ENCODE measurements around the gene TMEM168.
"Not testable (repeated sequence)": the region's sequence is repeated elsewhere in the genome, so short reads cannot be mapped to it uniquely, and the experiment has no call there.

Gene TMEM168

GRCh38 chr7:112731324-112731723 lies 58.9 kb downstream of the TMEM168 start:
- H3K9ac ChIP-seq (ENCODE audit: low read length); H3K14ac ChIP-seq (ENCODE audit: low read length); H3K4me3 ChIP-seq (ENCODE audit: low read depth, low read length); H3K27me3 ChIP-seq (ENCODE audit: insufficient read depth, low read length); H2AFZ ChIP-seq (ENCODE audit: insufficient read depth, low read length, poor library complexity); H3K4ac ChIP-seq (ENCODE audit: low read depth, low read length); H4K12ac ChIP-seq (ENCODE audit: low read depth, low read length); H4K91ac ChIP-seq (ENCODE audit: low read depth, low read length); H3K18ac ChIP-seq (ENCODE audit: low read length); H2BK12ac ChIP-seq (ENCODE audit: low read length); H2BK5ac ChIP-seq (ENCODE audit: low read depth, low read length, poor library complexity); H3K79me2 ChIP-seq (ENCODE audit: control insufficient read depth, insufficient read depth, low read length, poor library complexity); H3K4me2 ChIP-seq (ENCODE audit: low read length); DNase-seq; H3K4me1 ChIP-seq (ENCODE audit: control insufficient read depth in 1 of 2, insufficient read depth in 2 of 2, low read length in 2 of 2); H4K8ac ChIP-seq (ENCODE audit: low read depth, low read length); H3K79me1 ChIP-seq (ENCODE audit: low read length); H3K36me3 ChIP-seq (ENCODE audit: control insufficient read depth in 1 of 2, insufficient read depth in 2 of 2, low read length in 2 of 2); H3K27ac ChIP-seq (ENCODE audit: low read depth, low read length); H2BK120ac ChIP-seq (ENCODE audit: insufficient read depth, low read length, poor library complexity); H3K9me3 ChIP-seq (ENCODE audit: insufficient read depth, low read depth, low read length); H2AK5ac ChIP-seq (ENCODE audit: low read length); H3K23ac ChIP-seq (ENCODE audit: low read length): not testable (repeated sequence)
- WGBS (ENCODE audit: extremely low coverage, insufficient coverage, insufficient read length) = no CpG with 5 or more reads among the region's 2 CpGs

GRCh38 chr7:112726076-112726475 lies 64.1 kb downstream of the TMEM168 start:
- Histone ChIP-seq H3K14ac (ENCODE audit: low read length) (no peak overlapping the region), H2AFZ (ENCODE audit: insufficient read depth, low read length, poor library complexity) (no peak overlapping the region), H3K79me2 (ENCODE audit: control insufficient read depth, insufficient read depth, low read length, poor library complexity) (no peaks in the 10 kb centered on the region), H2BK5ac (ENCODE audit: low read depth, low read length, poor library complexity) (no peak overlapping the region), H2BK120ac (ENCODE audit: insufficient read depth, low read length, poor library complexity) (no peak overlapping the region), H2BK12ac (ENCODE audit: low read length) (no peak overlapping the region), H3K9me3 (ENCODE audit: insufficient read depth, low read depth, low read length) (no peaks in the 10 kb centered on the region), H4K91ac (ENCODE audit: low read depth, low read length) (no peak overlapping the region), H3K4me2 (ENCODE audit: low read length) (no peak overlapping the region), H4K12ac (ENCODE audit: low read depth, low read length) (no peak overlapping the region), H3K4me3 (ENCODE audit: low read depth, low read length) (no peak overlapping the region), H3K18ac (ENCODE audit: low read length) (no peak overlapping the region), H3K27me3 (ENCODE audit: insufficient read depth, low read length) (no peaks in the 10 kb centered on the region), H4K8ac (ENCODE audit: low read depth, low read length) (no peak overlapping the region), H2AK5ac (ENCODE audit: low read length) (no peak overlapping the region), H3K4me1 (ENCODE audit: control insufficient read depth in 1 of 2, insufficient read depth in 2 of 2, low read length in 2 of 2) (no peaks in the 10 kb centered on the region), H3K23ac (ENCODE audit: low read length) (no peak overlapping the region), H3K9ac (ENCODE audit: low read length) (no peak overlapping the region), H3K36me3 (ENCODE audit: control insufficient read depth in 1 of 2, insufficient read depth in 2 of 2, low read length in 2 of 2) (no peaks in the 10 kb centered on the region), H3K79me1 (ENCODE audit: low read length) (no peaks in the 10 kb centered on the region), H3K27ac (ENCODE audit: low read depth, low read length) (no peak overlapping the region), H3K4ac (ENCODE audit: low read depth, low read length) (no peak overlapping the region)
- no peak for DNase-seq
- no CpG with 5 or more reads among the region's 3 CpGs for WGBS (ENCODE audit: extremely low coverage, insufficient coverage, insufficient read length)

GRCh38 chr7:112723416-112723815 lies 66.8 kb downstream of the TMEM168 start:
- no peak overlapping the region for H2AFZ ChIP-seq (ENCODE audit: insufficient read depth, low read length, poor library complexity)
- H3K4me1 ChIP-seq (ENCODE audit: control insufficient read depth in 1 of 2, insufficient read depth in 2 of 2, low read length in 2 of 2) = no peaks in the 10 kb centered on the region
- H3K18ac ChIP-seq (ENCODE audit: low read length) = no peak overlapping the region
- no peak overlapping the region for H3K4me3 ChIP-seq (ENCODE audit: low read depth, low read length)
- H3K79me2 ChIP-seq (ENCODE audit: control insufficient read depth, insufficient read depth, low read length, poor library complexity) = no peaks in the 10 kb centered on the region
- H2BK5ac ChIP-seq (ENCODE audit: low read depth, low read length, poor library complexity) = no peak overlapping the region
- no peak overlapping the region for H3K4me2 ChIP-seq (ENCODE audit: low read length)
- no CpG with 5 or more reads among the region's 4 CpGs for WGBS (ENCODE audit: extremely low coverage, insufficient coverage, insufficient read length)
- no peak overlapping the region for H4K12ac ChIP-seq (ENCODE audit: low read depth, low read length)
- no peak overlapping the region for H3K4ac ChIP-seq (ENCODE audit: low read depth, low read length)
- H4K91ac ChIP-seq (ENCODE audit: low read depth, low read length) = no peak overlapping the region
- H2BK12ac ChIP-seq (ENCODE audit: low read length) = no peak overlapping the region
- no peaks in the 10 kb centered on the region for H3K36me3 ChIP-seq (ENCODE audit: control insufficient read depth in 1 of 2, insufficient read depth in 2 of 2, low read length in 2 of 2)
- H2BK120ac ChIP-seq (ENCODE audit: insufficient read depth, low read length, poor library complexity) = no peak overlapping the region
- H3K27ac ChIP-seq (ENCODE audit: low read depth, low read length) = no peak overlapping the region
- H4K8ac ChIP-seq (ENCODE audit: low read depth, low read length) = no peak overlapping the region
- no peak overlapping the region for H3K9ac ChIP-seq (ENCODE audit: low read length)
- H3K23ac ChIP-seq (ENCODE audit: low read length) = no peak overlapping the region
- H2AK5ac ChIP-seq (ENCODE audit: low read length) = no peak overlapping the region
- H3K14ac ChIP-seq (ENCODE audit: low read length) = no peak overlapping the region
- no peaks in the 10 kb centered on the region for H3K27me3 ChIP-seq (ENCODE audit: insufficient read depth, low read length)
- H3K79me1 ChIP-seq (ENCODE audit: low read length) = no peaks in the 10 kb centered on the region
- no peaks in the 10 kb centered on the region for H3K9me3 ChIP-seq (ENCODE audit: insufficient read depth, low read depth, low read length)
- DNase-seq = no peak

- Histone ChIP-seq H3K4me1 (ENCODE audit: control insufficient read depth in 1 of 2, insufficient read depth in 2 of 2, low read length in 2 of 2) (no peaks in the 10 kb centered on the region), H3K79me1 (ENCODE audit: low read length) (no peaks in the 10 kb centered on the region), H3K9me3 (ENCODE audit: insufficient read depth, low read depth, low read length) (no peaks in the 10 kb centered on the region), H3K14ac (ENCODE audit: low read length) (no peak overlapping the region), H3K4me3 (ENCODE audit: low read depth, low read length) (no peak overlapping the region), H3K79me2 (ENCODE audit: control insufficient read depth, insufficient read depth, low read length, poor library complexity) (no peaks in the 10 kb centered on the region), H3K23ac (ENCODE audit: low read length) (no peak overlapping the region), H3K36me3 (ENCODE audit: control insufficient read depth in 1 of 2, insufficient read depth in 2 of 2, low read length in 2 of 2) (no peaks in the 10 kb centered on the region), H3K27me3 (ENCODE audit: insufficient read depth, low read length) (no peaks in the 10 kb centered on the region), H2AK5ac (ENCODE audit: low read length) (no peak overlapping the region), H3K4ac (ENCODE audit: low read depth, low read length) (no peak overlapping the region), H3K9ac (ENCODE audit: low read length) (no peak overlapping the region), H3K4me2 (ENCODE audit: low read length) (no peak overlapping the region), H3K27ac (ENCODE audit: low read depth, low read length) (no peak overlapping the region), H3K18ac (ENCODE audit: low read length) (no peak overlapping the region), H4K91ac (ENCODE audit: low read depth, low read length) (no peak overlapping the region), H2BK120ac (ENCODE audit: insufficient read depth, low read length, poor library complexity) (no peak overlapping the region), H2BK5ac (ENCODE audit: low read depth, low read length, poor library complexity) (no peak overlapping the region), H4K12ac (ENCODE audit: low read depth, low read length) (no peak overlapping the region), H2AFZ (ENCODE audit: insufficient read depth, low read length, poor library complexity) (no peak overlapping the region), H2BK12ac (ENCODE audit: low read length) (no peak overlapping the region), H4K8ac (ENCODE audit: low read depth, low read length) (no peak overlapping the region)
- no CpG with 5 or more reads among the region's 1 CpG for WGBS (ENCODE audit: extremely low coverage, insufficient coverage, insufficient read length)
- DNase-seq = no peak
Observed at GRCh38 chr7:112721366-112721765, 68.8 kb downstream of the TMEM168 start.
